Measurements from ENCODE around the gene ZFAND6. TPM values are rescaled to one million over a fixed set of nuclear protein-coding genes. Genes with fewer than 3 reads are reported as not detected.
A peak's percentile ranks its signal among the peaks of the same experiment; 100 is the strongest.

Gene ZFAND6
- total and polyA plus RNA-seq, 2 donors (not counting 1 experiment from before 2014, with no cell fraction given), result 125 to 325 TPM

DNA sequence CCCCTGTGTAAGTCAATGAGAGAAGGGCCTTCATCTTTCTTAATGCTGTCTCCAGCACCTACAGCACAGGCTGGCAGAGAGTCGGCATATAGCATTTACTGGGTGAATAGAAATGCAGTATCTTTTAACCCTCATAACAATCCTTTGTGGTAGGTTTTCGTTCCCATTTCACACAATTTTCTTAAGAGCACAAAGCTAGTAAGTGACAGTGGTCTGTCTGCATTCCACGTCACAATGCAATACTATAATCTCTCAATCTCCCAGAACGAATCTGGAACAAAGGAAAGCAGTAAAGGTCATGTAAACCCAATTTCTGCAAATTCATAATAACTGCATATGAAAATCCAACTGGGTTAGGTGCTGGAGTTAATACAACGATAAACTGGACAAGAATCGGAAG is 1.4 kb upstream of the ZFAND6 start:
- Histone ChIP-seq H3K79me2 (ENCODE audit: control insufficient read depth, insufficient read depth, low read length) (peaks cover 23% of the 10 kb centered on the region), H2AFZ (ENCODE audit: low read length) (no peak overlapping the region), H3K4me2 (ENCODE audit: extremely low read depth, insufficient read depth, low read length) (no peak overlapping the region), H3K4me3 (replicated peaks in 1 of 4; ENCODE audit: control extremely low read depth in 1 of 4, insufficient read depth in 1 of 4, low read depth in 3 of 4, low read length in 4 of 4) (no peak overlapping the region), H3K27ac (ENCODE audit: insufficient read depth, low read length) (no peak overlapping the region), H3K9me3 (ENCODE audit: control insufficient read depth, insufficient read depth, low read depth, low read length) (no peaks in the 10 kb centered on the region), H3K36me3 (ENCODE audit: control insufficient read depth, insufficient read depth, low read length) (no peaks in the 10 kb centered on the region), H3K4me1 (ENCODE audit: control insufficient read depth, extremely low read depth, insufficient read depth, low read length) (peaks cover 4% of the 10 kb centered on the region), H3K9ac (ENCODE audit: insufficient read depth, low read length) (no peak overlapping the region), H3K27me3 (ENCODE audit: control insufficient read depth, insufficient read depth, low read length) (no peaks in the 10 kb centered on the region), H4K20me1 (ENCODE audit: control insufficient read depth, extremely low read depth, insufficient read depth, low read length) (no peaks in the 10 kb centered on the region)
- no peak for DNase-seq (ENCODE audit: low read depth in 2 of 2)
- TF ChIP-seq CTCF (conservative IDR thresholded peaks at IDR 0.05 in 1 of 2, IDR thresholded peaks at IDR 0.05 in 1 of 2; ENCODE audit: low read depth in 1 of 2, low read length in 2 of 2), result no peak
- TF ChIP-seq EZH2 (IDR thresholded peaks at IDR 0.05; ENCODE audit: low read length, missing control alignments), result no peak

GRCh38 chr15:80059786-80060355 is 395 bp downstream of the ZFAND6 start:
- H3K4me1 ChIP-seq (ENCODE audit: control insufficient read depth, extremely low read depth, insufficient read depth, low read length), result peaks cover 4% of the 10 kb centered on the region
- H3K4me3 ChIP-seq (replicated peaks in 1 of 4; ENCODE audit: control extremely low read depth in 1 of 4, insufficient read depth in 1 of 4, low read depth in 3 of 4, low read length in 4 of 4), result peak overlapping the region; percentile 70 to 92 (median 80)
- H2AFZ ChIP-seq (ENCODE audit: low read length), result no peak overlapping the region
- H3K4me2 ChIP-seq (ENCODE audit: extremely low read depth, insufficient read depth, low read length), result peak overlapping the region; percentile 75
- peaks cover 35% of the 10 kb centered on the region for H3K79me2 ChIP-seq (ENCODE audit: control insufficient read depth, insufficient read depth, low read length)
- H3K9me3 ChIP-seq (ENCODE audit: control insufficient read depth, insufficient read depth, low read depth, low read length), result no peaks in the 10 kb centered on the region
- no peaks in the 10 kb centered on the region for H3K36me3 ChIP-seq (ENCODE audit: control insufficient read depth, insufficient read depth, low read length)
- no peaks in the 10 kb centered on the region for H4K20me1 ChIP-seq (ENCODE audit: control insufficient read depth, extremely low read depth, insufficient read depth, low read length)
- H3K27ac ChIP-seq (ENCODE audit: insufficient read depth, low read length), result peak overlapping the region; percentile 87
- TF ChIP-seq CTCF (conservative IDR thresholded peaks at IDR 0.05 in 1 of 2, IDR thresholded peaks at IDR 0.05 in 1 of 2; ENCODE audit: low read depth in 1 of 2, low read length in 2 of 2), result no peak
- no peak for TF ChIP-seq EZH2 (IDR thresholded peaks at IDR 0.05; ENCODE audit: low read length, missing control alignments)
- peak in 1 of 2 donors; percentile 29 for DNase-seq (ENCODE audit: low read depth in 2 of 2)
- peak overlapping the region; percentile 87 for H3K9ac ChIP-seq (ENCODE audit: insufficient read depth, low read length)
- no peaks in the 10 kb centered on the region for H3K27me3 ChIP-seq (ENCODE audit: control insufficient read depth, insufficient read depth, low read length)

GRCh38 chr15:80060356-80061006 is 1.0 kb downstream of the ZFAND6 start:
- Histone ChIP-seq H3K9me3 (ENCODE audit: control insufficient read depth, insufficient read depth, low read depth, low read length) (no peaks in the 10 kb centered on the region), H3K9ac (ENCODE audit: insufficient read depth, low read length) (peak overlapping the region; percentile 87), H3K4me3 (replicated peaks in 1 of 4; ENCODE audit: control extremely low read depth in 1 of 4, insufficient read depth in 1 of 4, low read depth in 3 of 4, low read length in 4 of 4) (peak overlapping the region; percentile 70 to 92 (median 80)), H3K36me3 (ENCODE audit: control insufficient read depth, insufficient read depth, low read length) (no peaks in the 10 kb centered on the region), H4K20me1 (ENCODE audit: control insufficient read depth, extremely low read depth, insufficient read depth, low read length) (no peaks in the 10 kb centered on the region), H3K27me3 (ENCODE audit: control insufficient read depth, insufficient read depth, low read length) (no peaks in the 10 kb centered on the region), H2AFZ (ENCODE audit: low read length) (no peak overlapping the region), H3K4me2 (ENCODE audit: extremely low read depth, insufficient read depth, low read length) (peak overlapping the region; percentile 86), H3K79me2 (ENCODE audit: control insufficient read depth, insufficient read depth, low read length) (peaks cover 40% of the 10 kb centered on the region), H3K27ac (ENCODE audit: insufficient read depth, low read length) (peak overlapping the region; percentile 87), H3K4me1 (ENCODE audit: control insufficient read depth, extremely low read depth, insufficient read depth, low read length) (peaks cover 4% of the 10 kb centered on the region)
- DNase-seq (ENCODE audit: low read depth in 2 of 2), result peak; percentile 36 to 67
- TF ChIP-seq CTCF (conservative IDR thresholded peaks at IDR 0.05 in 1 of 2, IDR thresholded peaks at IDR 0.05 in 1 of 2; ENCODE audit: low read depth in 1 of 2, low read length in 2 of 2), result peak in 1 of 2 donors; percentile 32
- TF ChIP-seq EZH2 (IDR thresholded peaks at IDR 0.05; ENCODE audit: low read length, missing control alignments), result no peak
